ENCODE measurements around the gene LYAR. TPM values are rescaled to one million over a fixed set of nuclear protein-coding genes. Genes with fewer than 3 reads are reported as not detected.
"Not testable (repeated sequence)": the region's sequence is repeated elsewhere in the genome, so short reads cannot be mapped to it uniquely, and the experiment has no call there.

Gene LYAR
- total RNA-seq, 1 donor from 2014 or later: 4.2 TPM

GRCh38 chr4:4260185-4260751 lies 29.7 kb downstream of the LYAR start:
- no peak for DNase-seq (ENCODE audit: low spot score)

GRCh38 chr4:4259484-4260100 lies 30.4 kb downstream of the LYAR start:
- no peak for DNase-seq (ENCODE audit: low spot score)

- not testable (repeated sequence) for DNase-seq (ENCODE audit: low spot score)
Measured at GRCh38 chr4:4257705-4258104, 32.2 kb downstream of the LYAR start.

GRCh38 chr4:4256799-4257198 lies 33.2 kb downstream of the LYAR start:
- DNase-seq (ENCODE audit: low spot score): no peak

- DNase-seq (ENCODE audit: low spot score): no peak
Measured at GRCh38 chr4:4254666-4255065, 35.3 kb downstream of the LYAR start.

GRCh38 chr4:4254199-4254598 lies 35.8 kb downstream of the LYAR start:
- no peak for DNase-seq (ENCODE audit: low spot score)

GRCh38 chr4:4249866-4250265 lies 40.1 kb downstream of the LYAR start:
- no peak for DNase-seq (ENCODE audit: low spot score)

- not testable (repeated sequence) for DNase-seq (ENCODE audit: low spot score)
Measured at GRCh38 chr4:4249342-4249741, 40.6 kb downstream of the LYAR start.

GRCh38 chr4:4248885-4249203 lies 41.1 kb downstream of the LYAR start:
- no peak for DNase-seq (ENCODE audit: low spot score)

- DNase-seq (ENCODE audit: low spot score): peak; percentile 93
Measured at GRCh38 chr4:4248029-4248884, 41.7 kb downstream of the LYAR start, which contains the start of gene TMEM128. TSS of gene TMEM128 (minus strand) at chr4:4248223. CDS start at chr4:4248202, 21 bp downstream.

- DNase-seq (ENCODE audit: low spot score): no peak
Measured at GRCh38 chr4:4247696-4248028, 42.3 kb downstream of the LYAR start.

- DNase-seq (ENCODE audit: low spot score): no peak
Measured at GRCh38 chr4:4245172-4245571, 44.8 kb downstream of the LYAR start.

- DNase-seq (ENCODE audit: low spot score): not testable (repeated sequence)
Measured at GRCh38 chr4:4239551-4239950, 50.4 kb downstream of the LYAR start.

- no peak for DNase-seq (ENCODE audit: low spot score)
Measured at GRCh38 chr4:4233610-4234009, 56.3 kb downstream of the LYAR start.

GRCh38 chr4:4228356-4228668 lies 61.6 kb downstream of the LYAR start:
- no peak for DNase-seq (ENCODE audit: low spot score)

GRCh38 chr4:4227510-4228355 lies 62.2 kb downstream of the LYAR start:
- DNase-seq (ENCODE audit: low spot score): no peak

- DNase-seq (ENCODE audit: low spot score): no peak
Measured at GRCh38 chr4:4226606-4227438, 63.1 kb downstream of the LYAR start, which contains the start of gene OTOP1. TSS of gene OTOP1 (minus strand) at chr4:4226929. CDS start at chr4:4226864, 65 bp downstream.

GRCh38 chr4:4225915-4226605 lies 63.9 kb downstream of the LYAR start:
- DNase-seq (ENCODE audit: low spot score): no peak

Data from mucosa of gallbladder (tissue), 1 donor.